ENCODE data around the gene SPINT3.

SPINT3 gene

GRCh38 chr20:45497971-45498494 is 17.4 kb downstream of the SPINT3 start:
- TF ChIP-seq NFIC (IDR thresholded peaks at IDR 0.05) (no peak), CREB1 (IDR thresholded peaks at IDR 0.05; ENCODE audit: low read depth) (no peak), FOXM1 (IDR thresholded peaks at IDR 0.05; ENCODE audit: borderline replicate concordance, low read depth) (no peak)

DNA sequence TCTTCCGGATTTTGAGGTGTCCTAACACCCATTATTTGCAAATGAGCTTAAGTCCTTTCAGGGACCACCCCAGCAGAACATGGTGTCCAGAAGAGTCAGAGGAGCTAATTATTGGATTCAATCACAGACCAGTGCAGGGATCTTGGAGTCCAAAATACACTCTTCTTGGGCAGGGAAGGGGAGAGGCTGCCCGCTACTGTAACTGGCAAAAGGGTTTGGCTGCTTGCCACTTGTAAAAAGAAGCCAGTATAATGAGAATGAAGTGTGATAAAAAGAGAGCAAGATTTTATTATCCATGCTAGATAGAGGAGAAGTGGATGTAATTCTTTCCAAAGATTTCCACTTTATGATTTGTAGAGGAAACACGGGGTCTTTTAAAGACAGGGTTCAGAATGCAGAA is 19.3 kb downstream of the SPINT3 start:
- no peak for TF ChIP-seq TCF12 (IDR thresholded peaks at IDR 0.05; ENCODE audit: low read depth)
- no peak for TF ChIP-seq CEBPB (IDR thresholded peaks at IDR 0.05)
- no peak for TF ChIP-seq EP300 (IDR thresholded peaks at IDR 0.05; ENCODE audit: borderline replicate concordance)
- no peak for TF ChIP-seq USF1 (IDR thresholded peaks at IDR 0.05)
- TF ChIP-seq TEAD4 (IDR thresholded peaks at IDR 0.05): no peak
- no peak for TF ChIP-seq YY1 (IDR thresholded peaks at IDR 0.05; ENCODE audit: low read depth)
- no peak for TF ChIP-seq FOXM1 (IDR thresholded peaks at IDR 0.05; ENCODE audit: borderline replicate concordance, low read depth)
- no peak for TF ChIP-seq CREB1 (IDR thresholded peaks at IDR 0.05; ENCODE audit: low read depth)
- TF ChIP-seq RAD21 (IDR thresholded peaks at IDR 0.05; ENCODE audit: low read depth): no peak
- no peak for TF ChIP-seq TAF1 (IDR thresholded peaks at IDR 0.05; ENCODE audit: low read depth)
- TF ChIP-seq EGR1 (IDR thresholded peaks at IDR 0.05): no peak
- TF ChIP-seq, protein P1, sequence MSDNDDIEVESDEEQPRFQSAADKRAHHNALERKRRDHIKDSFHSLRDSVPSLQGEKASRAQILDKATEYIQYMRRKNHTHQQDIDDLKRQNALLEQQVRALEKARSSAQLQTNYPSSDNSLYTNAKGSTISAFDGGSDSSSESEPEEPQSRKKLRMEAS (IDR thresholded peaks at IDR 0.05): no peak
- no peak for TF ChIP-seq NFIC (IDR thresholded peaks at IDR 0.05)
- TF ChIP-seq ZBTB7A (IDR thresholded peaks at IDR 0.05; ENCODE audit: low read depth): no peak

DNA sequence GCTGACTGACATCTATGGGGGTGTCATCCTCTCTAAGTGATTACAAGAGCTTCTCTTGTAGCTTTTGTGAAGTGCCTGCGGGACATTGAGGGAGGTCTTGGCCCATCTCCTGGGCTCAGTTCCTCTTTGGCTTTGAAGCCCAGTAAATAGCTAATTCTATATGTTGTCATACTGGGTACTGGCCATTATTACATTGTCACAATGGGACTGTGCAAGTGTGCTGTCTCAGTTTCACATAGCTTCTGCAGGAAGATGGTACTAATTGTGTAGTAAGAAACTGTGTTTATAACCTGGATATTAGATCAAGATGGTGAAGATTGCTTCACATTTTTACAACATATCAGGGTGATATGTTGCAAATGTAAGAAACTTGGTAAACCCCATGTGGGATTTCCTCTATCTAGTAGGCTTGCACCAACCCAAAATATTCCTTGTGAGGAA is 19.9 kb downstream of the SPINT3 start:
- TF ChIP-seq ZBTB7A (IDR thresholded peaks at IDR 0.05; ENCODE audit: low read depth): no peak
- no peak for TF ChIP-seq TAF1 (IDR thresholded peaks at IDR 0.05; ENCODE audit: low read depth)
- no peak for TF ChIP-seq CREB1 (IDR thresholded peaks at IDR 0.05; ENCODE audit: low read depth)
- TF ChIP-seq TEAD4 (IDR thresholded peaks at IDR 0.05): no peak
- no peak for TF ChIP-seq FOXM1 (IDR thresholded peaks at IDR 0.05; ENCODE audit: borderline replicate concordance, low read depth)
- TF ChIP-seq REST (IDR thresholded peaks at IDR 0.05; ENCODE audit: low read depth): no peak
- TF ChIP-seq EP300 (IDR thresholded peaks at IDR 0.05; ENCODE audit: borderline replicate concordance): no peak
- TF ChIP-seq YY1 (IDR thresholded peaks at IDR 0.05; ENCODE audit: low read depth): no peak
- TF ChIP-seq, protein P1 (IDR thresholded peaks at IDR 0.05): no peak
- TF ChIP-seq TCF12 (IDR thresholded peaks at IDR 0.05; ENCODE audit: low read depth): no peak
- no peak for TF ChIP-seq USF1 (IDR thresholded peaks at IDR 0.05)
- no peak for TF ChIP-seq NFIC (IDR thresholded peaks at IDR 0.05)
- no peak for TF ChIP-seq EGR1 (IDR thresholded peaks at IDR 0.05)
- TF ChIP-seq RAD21 (IDR thresholded peaks at IDR 0.05; ENCODE audit: low read depth): no peak
- no peak for TF ChIP-seq CEBPB (IDR thresholded peaks at IDR 0.05)

DNA sequence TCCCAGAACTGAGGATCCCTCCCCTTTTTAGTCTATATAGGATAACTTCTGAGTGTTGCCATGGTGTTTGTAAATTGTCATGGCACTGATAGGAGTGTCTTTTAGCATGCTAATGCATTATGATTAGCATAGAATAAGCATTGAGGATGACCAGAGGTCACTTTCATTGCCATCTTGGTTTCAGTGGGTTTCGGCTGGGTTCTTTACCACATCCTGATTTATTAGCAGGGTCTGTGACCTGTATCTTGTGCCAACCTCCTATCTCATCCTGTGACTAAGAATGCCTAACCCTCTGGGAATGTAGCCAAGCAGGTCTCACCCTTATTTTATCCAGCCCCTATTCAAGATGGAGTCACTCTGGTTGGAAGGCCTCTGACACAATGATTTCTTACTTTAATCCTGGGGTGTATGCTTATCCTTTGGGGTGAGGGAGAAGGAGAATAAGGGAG is 26.3 kb downstream of the SPINT3 start:
- no peak for TF ChIP-seq REST (IDR thresholded peaks at IDR 0.05; ENCODE audit: low read depth)
- no peak for TF ChIP-seq USF1 (IDR thresholded peaks at IDR 0.05)
- TF ChIP-seq, protein P1 (IDR thresholded peaks at IDR 0.05): no peak
- no peak for TF ChIP-seq CREB1 (IDR thresholded peaks at IDR 0.05; ENCODE audit: low read depth)
- TF ChIP-seq EGR1 (IDR thresholded peaks at IDR 0.05): no peak
- no peak for TF ChIP-seq CEBPB (IDR thresholded peaks at IDR 0.05)
- TF ChIP-seq RAD21 (IDR thresholded peaks at IDR 0.05; ENCODE audit: low read depth): no peak
- no peak for TF ChIP-seq TEAD4 (IDR thresholded peaks at IDR 0.05)

DNA sequence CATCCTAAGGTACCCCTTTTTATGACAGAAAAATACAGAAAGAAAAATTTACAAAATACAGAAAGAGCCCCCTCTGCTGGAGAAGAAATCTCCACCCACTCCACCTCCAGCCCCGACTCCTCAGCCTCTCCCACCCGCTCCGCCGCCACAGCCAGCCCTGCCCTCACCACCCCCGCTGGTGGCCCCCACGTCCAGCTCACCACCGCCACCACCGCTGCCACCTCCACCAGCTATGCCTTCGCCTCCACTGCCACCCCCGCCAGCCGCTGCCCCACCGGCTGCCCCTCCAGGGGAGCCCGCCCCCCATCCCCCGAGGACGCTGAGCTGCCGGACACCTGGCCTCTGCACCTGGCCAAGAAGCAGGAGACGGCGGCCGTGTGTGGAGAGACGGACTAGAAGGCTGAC is 28.2 kb downstream of the SPINT3 start:
- TF ChIP-seq CREB1 (IDR thresholded peaks at IDR 0.05; ENCODE audit: low read depth): no peak
- no peak for TF ChIP-seq FOXM1 (IDR thresholded peaks at IDR 0.05; ENCODE audit: borderline replicate concordance, low read depth)
- TF ChIP-seq NFIC (IDR thresholded peaks at IDR 0.05): no peak
- no peak for TF ChIP-seq TCF12 (IDR thresholded peaks at IDR 0.05; ENCODE audit: low read depth)
- TF ChIP-seq RAD21 (IDR thresholded peaks at IDR 0.05; ENCODE audit: low read depth): no peak
- no peak for TF ChIP-seq CEBPB (IDR thresholded peaks at IDR 0.05)
- no peak for TF ChIP-seq EP300 (IDR thresholded peaks at IDR 0.05; ENCODE audit: borderline replicate concordance)
- no peak for TF ChIP-seq TAF1 (IDR thresholded peaks at IDR 0.05; ENCODE audit: low read depth)
- no peak for TF ChIP-seq YY1 (IDR thresholded peaks at IDR 0.05; ENCODE audit: low read depth)
- TF ChIP-seq, protein P1 (IDR thresholded peaks at IDR 0.05): no peak
- TF ChIP-seq EGR1 (IDR thresholded peaks at IDR 0.05): no peak
- TF ChIP-seq REST (IDR thresholded peaks at IDR 0.05; ENCODE audit: low read depth): no peak
- no peak for TF ChIP-seq ZBTB7A (IDR thresholded peaks at IDR 0.05; ENCODE audit: low read depth)
- no peak for TF ChIP-seq USF1 (IDR thresholded peaks at IDR 0.05)
- TF ChIP-seq TEAD4 (IDR thresholded peaks at IDR 0.05): no peak

All from Ishikawa (cell line).